NCI-H2107 treated with DMSO at 0.1 percent for 48 hours (cell line): ENCODE data around the gene PIMREG.

Source experiments
- DNase-seq: peaks from one replicate; lab custom pipeline; 2025; ENCODE audit not compliant: unreplicated experiment; lab: John Stamatoyannopoulos, UW

PIMREG gene

DNA sequence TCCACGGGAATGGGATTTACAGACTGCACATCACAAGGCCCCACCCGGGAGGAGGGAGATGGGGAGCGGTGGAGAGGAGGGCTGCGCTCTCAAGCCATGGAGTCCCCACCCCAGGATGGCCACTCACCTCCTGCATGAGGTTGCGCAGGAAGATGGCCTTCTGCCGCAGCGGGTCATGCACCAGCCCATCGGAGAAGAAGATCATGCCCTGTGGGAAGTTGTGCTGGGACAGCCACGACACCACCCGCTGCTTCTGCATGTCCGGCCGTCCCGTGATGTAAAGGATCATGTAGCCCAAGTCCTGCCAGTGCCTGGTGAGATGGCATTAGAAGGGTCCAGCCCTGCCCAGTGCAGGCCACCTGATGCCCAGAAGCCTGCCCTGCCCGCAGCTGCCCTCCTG, 17.0 kb downstream of the PIMREG start:
- DNase-seq: no peak

DNA sequence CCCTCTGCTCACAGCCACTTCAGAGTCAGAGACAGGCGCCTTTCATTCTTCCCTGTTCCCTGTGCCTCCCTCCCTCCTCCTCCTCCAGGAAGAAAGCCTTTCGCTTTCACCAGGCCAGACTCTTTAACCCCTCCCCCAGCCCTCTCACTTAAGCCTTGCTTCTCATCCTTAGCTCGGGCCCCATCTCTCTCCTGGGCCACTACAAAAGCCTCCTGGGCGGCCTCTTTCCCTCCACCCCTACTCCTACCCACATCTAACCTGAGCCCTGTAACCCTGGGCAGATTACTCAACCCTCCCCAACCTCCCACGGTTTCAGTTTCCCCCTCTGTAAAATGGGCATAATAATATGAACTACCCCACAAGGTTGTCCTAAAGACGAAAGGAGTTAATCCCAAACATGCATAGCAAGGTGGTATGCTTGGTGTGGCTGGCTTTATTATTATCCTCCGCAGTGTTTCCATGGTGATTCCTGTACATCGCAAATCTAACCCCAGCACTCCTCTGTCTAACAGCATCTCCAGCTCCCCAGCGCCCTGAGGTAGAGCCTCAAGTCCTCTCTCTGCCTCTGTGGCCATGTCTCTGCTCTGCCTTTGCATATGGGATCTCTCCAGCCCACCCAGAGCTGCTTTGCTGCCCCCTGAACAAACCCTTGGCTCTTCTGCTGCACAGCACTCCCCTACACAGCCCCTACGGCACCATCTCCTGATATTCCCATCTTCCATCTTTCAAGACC, 17.7 kb downstream of the PIMREG start:
- DNase-seq: no peak

DNA sequence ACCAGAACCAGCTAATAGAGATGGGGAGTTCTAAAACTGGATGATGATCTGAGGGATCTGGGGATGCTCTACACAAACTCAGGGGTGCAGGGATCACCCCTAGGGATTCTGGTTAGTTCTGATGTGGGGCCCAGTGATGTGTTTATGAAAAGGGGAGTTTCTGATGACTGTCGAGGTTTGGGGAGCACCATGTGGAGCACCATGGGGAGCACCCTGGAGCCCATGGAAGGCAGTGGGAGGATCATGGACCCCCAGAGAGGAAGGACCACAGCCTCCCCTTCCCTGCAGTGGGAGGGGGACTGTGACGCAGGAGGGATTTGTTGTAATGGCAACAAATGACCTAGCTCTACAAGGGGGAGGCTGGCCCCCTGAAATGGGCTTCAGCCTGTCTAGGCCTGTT, 18.4 kb downstream of the PIMREG start:
- no peak for DNase-seq

DNA sequence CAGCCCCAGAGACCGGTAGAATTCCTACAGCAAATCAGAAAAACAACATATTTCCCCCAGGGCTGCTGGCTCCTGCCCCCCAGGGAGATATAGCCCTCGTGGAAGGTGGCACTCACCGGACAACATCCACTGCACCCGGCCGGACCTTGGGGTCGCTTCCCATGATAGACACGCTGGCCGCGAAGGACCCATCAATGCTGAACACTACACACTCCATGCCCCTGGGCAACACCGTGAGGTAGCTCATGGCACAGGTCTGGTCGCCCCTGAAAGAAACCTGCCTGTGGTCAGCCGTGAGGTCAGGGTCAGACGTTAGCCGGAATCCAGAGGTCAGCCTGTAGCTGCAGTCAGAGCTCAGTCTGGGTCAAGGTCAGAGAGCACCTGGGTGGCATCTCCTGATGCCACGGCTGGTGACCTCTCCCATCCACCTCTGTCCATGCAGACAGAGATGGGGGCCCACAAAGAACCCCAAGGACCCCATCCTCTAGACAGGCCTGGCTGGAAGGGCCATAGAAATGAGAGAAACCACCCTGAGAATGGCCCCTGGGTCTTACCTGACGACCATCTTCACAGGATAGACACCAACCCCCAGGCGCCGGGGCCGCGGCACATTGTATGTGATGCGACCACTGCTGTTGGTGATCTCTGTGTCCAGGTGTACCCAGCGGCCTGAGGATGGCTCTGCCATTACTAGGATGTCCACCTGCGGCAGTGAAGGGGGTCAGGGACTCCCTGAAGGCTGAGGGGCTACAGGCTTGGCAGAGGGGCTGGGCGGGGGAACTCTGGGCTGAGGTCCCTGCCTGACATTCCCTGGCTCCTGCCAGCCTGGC, 19.6 kb downstream of the PIMREG start:
- no peak for DNase-seq

DNA sequence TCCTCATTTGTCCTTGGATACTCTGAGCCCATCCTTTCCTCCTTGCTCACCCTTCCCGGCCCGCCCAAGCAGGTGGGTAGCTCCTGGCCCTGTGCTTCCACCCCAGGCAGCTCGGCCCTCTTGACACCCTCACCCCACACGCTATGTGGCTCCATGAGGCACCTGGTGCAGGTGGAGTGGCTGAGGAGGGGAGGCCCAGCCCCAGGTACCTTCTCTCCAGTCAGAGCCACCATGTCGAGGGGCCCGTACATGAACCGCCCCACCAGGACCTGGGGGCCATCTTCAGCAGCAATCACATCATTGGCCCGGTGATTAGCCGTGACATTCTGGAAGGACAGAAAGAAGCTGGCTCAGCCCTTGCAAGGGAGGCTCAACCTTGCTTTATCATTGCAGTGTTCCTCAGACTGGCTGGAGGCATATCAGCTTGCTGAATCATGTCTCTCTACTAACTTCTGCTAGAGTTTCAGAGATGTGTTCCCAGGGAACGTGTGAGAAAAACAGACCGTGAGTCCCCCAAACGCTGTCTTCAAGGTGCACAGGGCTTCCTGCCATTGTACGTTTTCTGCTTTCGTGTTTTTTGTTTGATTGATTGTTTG, 20.3 kb downstream of the PIMREG start:
- DNase-seq: no peak

DNA sequence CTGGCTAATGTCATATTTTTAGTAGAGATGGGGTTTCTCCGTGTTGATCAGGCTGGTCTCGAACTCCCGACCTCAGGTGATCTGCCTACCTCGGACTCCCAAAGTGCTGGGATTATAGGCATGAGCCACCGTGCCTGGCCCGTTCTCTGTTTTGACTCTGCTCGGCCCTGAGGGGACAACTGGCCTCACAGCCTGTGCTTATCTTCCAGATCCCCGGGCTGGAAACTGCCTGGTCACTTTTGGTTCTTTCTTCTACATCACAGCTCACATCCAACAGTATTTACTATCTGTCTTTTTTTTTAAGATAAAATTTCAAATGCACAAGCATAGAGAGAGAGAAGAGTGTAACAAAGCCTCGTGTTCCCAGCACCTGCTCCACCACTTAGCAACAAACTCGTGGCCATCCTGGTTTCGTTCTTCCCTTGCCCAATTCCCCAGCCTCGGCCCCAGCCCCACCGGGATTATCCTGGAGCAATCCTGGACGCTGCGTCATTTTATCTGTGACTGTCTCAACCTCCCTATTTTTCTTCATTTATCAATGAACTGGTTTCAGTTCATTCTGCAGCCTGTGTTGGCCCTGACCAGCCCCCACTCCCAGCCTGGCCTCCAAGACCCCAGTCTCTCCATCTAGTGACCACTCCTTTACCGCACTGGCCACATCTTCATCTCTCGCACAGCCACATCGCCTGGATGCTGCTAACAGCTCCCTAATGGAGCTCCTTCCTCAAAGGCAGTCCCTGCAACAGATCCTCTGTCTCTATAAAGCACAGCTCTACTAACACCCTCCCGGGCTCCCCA, 21.1 kb downstream of the PIMREG start:
- no peak for DNase-seq

DNA sequence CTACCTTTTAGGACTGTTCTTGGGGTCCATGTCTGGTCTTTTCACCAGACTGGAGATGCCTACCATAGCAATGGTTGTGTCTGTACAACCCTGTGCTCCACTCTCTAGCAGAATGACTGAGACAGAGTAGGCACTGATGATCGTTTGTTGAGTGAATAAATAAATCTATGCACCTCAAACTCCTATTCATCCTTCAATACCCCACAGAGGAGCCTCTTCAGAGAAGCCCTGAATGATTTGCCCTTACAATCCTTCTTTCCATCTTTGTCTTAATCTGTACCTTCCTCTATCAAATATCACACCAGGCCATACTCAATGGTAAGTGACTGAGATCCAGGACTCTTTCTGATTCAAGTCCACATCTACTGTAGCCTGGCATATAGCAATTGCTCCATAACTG, 23.3 kb downstream of the PIMREG start:
- no peak for DNase-seq

DNA sequence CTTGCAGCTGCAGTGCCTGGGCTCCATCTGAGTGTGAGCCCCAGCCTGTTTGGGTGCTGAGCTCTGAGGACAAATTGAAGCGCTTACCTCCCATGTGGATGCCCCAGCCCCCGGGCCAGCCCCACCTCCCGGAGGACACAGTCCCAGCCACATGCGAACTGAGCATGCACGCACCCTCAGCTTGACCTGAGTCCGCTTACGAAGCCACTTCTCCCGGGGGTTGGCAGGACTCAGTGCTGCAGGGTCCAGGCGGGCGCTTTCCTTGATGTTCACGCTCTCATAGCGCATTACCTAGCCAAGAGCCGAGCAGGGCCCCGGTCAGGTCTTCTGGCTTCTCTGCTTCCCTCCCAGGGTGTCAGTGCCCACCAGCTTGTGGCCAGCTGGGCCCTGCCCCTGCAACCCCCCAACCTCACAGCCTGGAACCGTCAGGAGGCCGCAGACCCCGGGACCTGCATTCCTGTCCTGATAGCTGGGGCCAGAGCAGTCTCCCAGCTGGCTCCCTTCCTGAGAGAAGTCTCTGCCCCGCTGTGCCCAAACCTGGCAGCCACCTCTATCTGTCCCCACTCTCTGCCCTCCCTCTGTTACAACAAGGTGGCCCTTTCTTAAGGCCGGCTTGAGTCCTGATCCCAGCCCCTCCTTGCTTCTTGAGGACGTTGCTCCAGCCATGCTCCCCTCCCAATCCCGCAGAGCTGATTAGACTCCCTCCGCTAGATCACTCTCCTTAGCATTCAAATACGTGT, 24.0 kb downstream of the PIMREG start:
- DNase-seq: no peak

DNA sequence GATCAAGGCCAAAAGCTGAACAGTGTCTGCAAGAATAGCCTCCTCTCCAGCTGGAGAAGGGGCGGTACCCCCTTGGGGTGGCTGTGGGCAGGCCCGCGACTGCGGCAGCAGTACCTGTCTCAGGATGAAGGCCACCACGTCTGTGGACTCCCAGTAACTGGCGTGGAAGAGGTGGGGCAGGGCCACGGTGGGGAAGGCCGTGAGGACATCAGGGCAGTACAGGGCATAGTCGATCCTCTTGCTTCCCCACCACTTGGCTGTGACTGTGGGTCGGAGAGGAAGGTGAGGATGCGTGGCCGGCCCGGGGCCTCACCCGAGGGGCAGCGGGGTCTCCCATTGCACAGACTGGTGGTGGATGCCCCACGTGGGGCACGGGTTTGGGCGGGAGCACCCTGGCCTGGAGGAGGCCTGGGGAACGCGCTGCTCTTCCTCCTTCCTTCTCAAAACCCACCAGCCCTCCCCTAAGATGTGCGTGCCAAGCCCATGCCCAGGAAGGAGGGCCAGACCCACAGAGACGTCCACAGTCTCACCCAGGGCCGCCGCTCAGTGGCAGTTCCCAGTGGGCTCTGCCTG, 26.0 kb downstream of the PIMREG start:
- no peak for DNase-seq

DNA sequence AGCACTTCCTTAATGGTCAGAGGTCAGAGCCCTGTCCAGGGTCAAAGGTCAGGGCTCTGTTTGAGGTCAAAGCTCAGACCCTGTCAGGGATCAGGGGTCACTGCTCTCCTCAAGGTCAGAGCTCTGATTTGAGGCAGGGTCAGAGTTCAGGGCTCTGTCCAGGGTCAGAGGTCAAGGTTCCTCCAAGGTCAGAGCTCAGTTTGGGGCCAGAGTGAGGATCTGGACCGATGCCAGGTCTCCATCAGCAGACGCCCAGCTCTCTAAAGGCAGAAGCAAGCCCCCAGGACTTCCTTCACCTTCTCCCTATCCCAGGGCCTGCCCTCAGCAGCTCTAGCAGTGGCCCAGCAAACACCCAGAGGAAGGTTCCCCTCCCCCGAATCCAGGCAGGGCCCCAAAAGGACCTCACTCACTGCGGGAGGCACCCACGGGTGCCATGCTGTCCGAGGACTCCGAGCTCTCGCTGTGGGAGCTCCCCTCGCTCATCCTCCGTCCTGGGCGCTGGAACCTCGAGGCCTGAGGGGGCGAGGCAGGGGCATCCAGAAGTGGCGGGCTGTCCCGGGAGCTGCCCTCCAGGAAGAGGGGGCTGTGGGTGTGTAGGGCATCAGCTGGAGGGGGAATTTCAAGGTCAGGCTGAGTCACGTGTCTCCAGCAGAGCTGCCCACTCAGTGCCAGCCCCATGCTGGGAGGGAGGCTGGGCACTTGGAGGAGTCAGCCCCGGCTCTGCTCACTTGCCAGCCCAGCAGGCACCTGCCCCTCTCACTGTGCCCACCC, 26.7 kb downstream of the PIMREG start:
- no peak for DNase-seq

DNA sequence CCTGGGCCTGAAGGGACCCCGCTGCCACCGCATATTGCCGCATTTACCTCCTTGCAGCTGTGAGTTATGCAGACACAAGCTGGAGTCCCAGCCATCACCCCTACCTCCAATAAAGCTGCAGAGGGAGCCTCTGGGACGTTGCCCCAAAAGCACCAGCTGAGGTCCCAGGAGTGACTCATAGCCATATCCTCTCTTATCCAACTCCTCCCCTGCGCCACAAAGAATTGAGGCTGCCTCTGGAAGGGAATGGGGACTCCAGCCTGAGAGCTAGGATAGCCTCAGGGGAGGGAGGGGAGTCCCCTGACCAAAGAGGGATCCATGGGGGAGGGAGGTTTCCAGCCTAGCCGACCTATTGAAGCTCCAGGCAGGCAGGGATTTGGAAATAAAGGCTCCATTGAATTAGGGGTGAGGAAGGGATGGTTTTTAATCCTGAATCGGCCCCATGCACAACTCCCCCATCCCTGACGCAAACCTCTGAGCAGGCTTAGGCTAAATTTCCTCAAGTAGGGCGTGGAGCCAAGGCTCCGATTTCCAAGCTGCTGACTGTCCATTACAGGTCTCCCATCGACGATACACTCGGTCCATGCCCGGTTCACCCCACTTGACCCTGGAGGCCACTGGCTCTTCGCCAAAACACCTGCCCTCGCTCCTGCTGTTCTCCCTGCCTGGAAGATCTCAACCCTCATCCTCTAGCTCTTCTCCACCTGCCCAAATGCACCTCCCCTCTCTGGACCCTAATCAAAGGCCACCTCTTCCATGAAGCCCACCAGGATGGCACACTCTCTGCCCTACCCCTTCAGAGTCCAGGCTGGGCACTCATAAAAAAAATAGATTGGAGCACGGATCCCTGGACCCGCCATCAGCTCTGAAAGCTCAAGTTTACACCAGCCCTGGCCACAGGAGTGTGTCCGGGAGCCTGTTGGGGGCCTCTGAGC, 27.5 kb downstream of the PIMREG start:
- no peak for DNase-seq

DNA sequence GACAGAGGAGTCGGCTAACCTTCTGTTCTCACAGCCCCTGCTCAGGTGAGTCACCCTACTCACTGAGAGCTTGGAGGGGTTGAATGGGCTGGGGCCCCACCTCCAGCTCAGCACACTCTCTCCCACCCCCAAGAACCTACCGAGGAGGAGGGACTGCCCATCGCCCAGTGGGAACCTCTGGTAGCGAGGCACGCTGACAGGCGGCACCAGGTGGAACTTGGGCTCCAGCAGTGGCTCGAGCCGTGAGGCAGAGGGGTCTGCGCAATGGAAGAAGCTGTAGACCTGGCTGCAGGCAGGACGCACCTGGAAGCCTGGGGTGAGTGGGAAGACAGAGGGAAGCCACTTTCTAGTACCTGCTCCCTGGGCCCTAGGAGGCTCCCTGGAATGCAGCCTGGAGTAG, 28.3 kb downstream of the PIMREG start:
- no peak for DNase-seq

DNA sequence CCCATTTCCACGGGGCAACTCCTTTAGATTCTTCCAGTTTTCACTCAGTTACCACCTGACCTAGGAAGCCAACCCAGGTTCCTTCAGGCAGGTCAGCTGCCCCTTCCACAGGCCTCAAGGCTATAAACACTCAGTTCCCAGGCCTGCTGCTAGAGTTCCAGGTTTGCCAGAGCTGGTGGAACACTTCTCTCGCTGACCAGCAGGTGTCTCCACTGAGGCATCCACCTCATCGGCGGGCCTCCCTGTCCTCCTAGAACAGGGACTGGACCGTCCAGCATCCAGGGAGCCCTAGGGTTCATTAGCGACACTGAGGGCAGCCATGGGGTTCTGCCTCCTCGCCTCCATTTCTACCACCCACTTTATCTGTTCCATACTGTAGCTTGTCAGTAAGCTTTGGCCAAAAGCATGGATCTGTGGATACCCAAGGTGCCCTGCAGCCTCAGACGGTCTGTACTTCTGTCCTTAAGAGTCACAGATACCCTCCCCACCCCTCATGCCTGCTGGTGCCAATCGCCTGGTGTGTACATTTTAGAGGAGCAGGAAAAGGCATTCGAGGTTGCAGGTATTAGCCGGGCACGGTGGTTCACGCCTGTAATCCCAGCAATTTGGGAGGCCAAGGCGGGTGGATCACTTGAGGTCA, 29.0 kb downstream of the PIMREG start:
- DNase-seq: no peak

DNA sequence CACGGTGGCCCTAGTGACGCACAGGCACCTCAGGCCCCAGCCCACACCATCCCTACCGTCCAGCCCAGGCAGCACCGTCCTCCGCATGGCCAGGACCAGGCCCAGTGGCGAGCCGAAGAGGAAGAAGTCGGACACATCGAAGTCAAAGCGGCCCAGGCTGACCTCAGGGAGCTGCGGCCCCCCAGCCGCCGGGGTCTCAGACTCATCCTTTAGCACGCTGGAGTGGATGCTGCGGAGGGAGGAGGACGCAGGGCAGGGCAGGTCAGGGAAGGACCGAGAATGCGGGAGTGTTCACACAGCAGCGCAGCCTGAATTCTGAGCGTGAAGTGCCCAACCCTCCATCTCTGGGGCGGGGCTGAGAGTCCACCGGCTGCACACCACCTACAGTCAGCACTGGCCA, 30.1 kb downstream of the PIMREG start:
- DNase-seq: no peak

DNA sequence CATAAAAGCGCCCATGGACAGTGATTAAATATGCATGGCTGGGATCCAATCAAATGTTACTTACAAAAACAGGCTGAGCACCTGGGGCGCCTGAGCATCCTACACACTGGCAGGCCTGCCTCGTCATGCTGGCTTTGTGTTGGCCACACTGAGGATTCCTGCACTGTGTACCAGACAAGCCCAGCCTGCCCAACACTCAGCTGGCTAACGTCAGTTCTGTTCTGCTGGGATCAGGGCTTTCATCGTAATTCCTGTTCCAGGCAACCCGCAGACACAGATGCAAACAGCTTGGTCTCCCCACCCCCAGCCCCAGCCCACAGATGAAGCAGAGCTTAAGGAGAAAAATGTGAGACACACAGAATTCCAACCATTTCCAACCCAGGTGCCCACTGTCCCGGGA, 30.7 kb downstream of the PIMREG start:
- no peak for DNase-seq

DNA sequence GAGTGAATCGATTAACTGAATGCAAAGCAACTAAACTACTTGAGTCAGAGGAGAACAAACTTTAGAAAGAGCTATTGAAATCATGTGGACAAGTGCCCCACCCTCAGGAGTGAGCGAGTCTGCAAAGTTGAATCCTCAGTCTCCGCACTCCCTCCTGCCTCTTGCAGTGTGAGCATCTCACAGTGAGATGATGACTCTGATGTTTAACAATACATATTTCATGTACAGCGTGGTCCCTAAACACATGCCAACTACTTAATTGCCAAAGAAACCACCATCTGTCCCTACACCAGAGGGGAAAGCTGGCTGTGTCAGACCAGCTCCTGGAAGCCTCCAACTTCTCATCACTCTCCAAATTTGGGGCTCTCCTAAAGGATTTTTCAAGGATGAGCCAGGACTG, 31.2 kb downstream of the PIMREG start:
- no peak for DNase-seq

DNA sequence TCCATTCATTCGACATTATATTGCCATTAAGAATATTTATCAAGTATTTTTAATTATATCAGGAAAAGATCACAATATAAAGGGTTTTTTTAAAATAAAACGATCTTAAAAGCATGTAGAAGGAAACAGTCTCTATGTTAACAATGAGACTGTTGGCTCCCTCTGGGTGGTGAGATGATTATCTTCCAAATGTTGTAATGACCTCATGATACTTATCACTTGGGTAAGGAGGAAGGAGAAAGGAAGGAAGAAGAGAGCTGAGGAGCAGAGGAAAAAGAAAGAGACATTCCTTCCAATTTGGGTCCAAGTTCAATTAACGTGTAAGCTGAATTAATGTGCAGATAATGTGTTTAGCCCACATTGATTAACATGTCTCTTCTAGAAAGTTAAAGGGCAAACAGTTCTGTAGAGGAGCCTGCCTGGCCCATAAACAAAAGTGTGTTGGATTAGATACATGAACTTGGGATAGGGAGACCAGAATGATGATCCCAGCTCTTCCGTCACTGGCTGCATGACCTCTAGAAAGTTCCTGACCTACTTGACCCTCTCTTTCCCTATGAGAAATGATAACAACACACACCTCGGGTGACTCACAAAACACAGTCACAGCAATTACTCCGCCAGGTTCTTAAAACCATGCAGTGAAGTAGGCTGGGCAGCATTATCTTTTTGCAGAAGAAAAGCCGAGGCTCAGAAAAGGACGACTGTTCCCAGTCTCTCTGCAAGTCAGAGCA, 32.0 kb downstream of the PIMREG start:
- DNase-seq: no peak
